NCI-H69 (cell line): ENCODE data around the gene BTF3.
A peak's percentile ranks its signal among the peaks of the same experiment; 100 is the strongest.
"Not testable (repeated sequence)": the region's sequence is repeated elsewhere in the genome, so short reads cannot be mapped to it uniquely, and the experiment has no call there.

Source experiments
- DNase-seq: peaks from one replicate; lab custom pipeline; 2025; lab: John Stamatoyannopoulos, UW

The BTF3 gene

DNA sequence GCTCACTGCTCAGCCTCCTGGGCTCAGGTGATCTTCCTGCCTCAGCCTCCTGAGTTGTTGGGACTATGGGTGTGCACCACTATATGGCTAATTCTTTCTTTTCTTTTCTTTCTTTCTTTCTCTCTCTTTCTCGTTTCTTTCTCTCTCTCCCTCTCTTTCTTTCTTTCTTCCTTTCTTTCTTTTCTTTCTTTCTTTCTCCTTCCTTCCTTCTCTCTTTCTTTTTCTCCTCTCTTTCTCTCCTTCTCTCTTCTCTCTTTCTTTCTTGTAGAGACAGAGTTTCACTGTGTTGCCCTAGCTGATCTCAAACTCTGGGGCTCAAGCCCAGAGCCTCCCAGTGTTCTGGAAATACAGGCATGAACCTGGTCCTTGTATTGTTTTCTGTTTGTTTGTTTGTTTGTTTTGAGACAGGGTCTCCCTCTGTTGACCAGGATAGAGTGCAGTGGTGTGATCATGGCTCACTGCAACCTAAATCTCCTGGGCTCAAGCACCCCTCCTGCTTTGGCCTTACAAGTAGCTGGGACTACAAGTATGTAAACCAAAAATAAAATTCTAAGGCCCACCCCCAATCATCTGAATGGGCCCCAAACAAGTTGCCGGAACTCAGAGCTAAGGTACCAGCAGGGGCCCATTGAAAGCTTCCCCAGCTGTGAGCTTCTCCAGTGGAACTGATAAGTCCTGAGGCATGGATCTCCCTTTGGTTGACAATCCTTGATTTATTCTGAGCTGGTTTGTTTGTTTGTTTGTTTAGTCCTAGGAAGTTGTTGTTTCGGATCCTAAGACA, 11.9 kb upstream of the BTF3 start:
- no peak for DNase-seq

DNA sequence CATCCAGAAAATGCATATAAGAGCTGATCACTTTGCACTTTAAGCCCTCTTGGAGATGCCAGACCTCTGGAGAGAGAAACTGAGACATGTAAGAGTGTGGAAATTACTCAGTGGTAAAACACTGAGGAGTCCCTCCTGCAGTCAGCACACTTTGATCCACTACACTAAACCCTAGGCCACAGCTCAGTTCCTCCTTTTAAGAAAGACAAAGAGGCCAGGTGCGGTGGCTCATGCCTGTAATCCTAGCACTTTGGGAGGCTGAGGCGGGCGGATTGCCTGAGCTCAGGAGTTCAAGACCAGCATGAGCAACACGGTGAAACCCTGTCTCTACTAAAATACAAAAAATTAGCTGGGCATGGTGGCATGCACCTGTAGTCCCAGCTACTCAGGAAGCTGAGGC, 11.0 kb upstream of the BTF3 start:
- DNase-seq = not testable (repeated sequence)

DNA sequence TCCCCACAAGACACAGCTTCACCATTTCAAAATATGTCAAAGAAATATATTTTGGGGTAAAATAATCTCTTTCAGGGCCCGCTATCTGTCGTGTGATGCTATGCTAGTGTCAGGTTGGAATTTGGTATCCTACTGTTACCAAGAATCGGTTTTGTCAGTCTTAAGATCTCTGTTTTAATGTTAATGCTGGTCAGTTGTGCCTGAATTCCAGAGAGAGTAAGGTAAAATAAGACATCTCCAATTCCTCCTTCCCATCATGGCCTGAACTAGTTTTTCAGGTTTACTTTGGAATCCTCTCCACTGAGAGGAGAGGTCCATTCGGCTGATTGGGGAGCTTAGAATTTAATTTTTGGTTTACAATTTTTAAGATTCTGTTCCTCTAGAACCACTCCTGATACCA, 10.4 kb upstream of the BTF3 start:
- no peak for DNase-seq

DNA sequence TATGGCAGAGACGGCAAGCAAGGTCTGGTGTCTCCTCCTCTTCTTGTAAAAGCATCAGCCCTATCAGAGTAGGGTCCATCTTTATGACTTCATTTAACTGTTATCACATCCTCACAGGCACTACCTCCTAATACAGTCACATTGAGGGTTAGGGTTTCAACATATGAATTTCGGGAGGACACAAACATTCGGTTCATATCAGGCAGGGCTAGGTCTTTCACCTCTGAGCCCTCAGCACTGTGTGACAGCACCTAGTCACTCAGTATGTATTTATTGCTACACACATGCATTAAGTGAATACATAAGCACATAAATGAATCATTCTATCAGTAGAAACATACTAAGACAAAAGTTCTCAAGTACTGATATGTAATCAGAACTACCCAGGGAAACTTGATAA, 9.4 kb upstream of the BTF3 start:
- no peak for DNase-seq

DNA sequence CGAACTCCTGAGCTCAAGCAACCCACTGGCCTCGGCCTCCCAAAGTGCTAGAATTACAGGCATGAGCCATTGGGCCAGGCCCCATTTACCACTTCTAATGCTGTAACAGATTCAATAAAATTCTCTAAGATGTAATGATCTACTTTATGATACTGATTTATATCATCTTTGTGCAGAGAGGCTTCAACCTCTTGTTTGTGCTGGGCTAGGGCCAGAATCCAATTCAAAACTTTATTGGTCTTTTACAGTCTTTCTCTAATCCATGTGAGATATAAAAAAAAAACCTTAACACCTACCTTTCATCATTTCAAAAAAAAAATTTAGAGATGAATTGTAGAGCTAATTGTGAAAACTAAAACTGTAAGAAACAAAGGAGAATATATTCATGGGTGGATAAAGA, 8.2 kb upstream of the BTF3 start:
- DNase-seq = no peak

DNA sequence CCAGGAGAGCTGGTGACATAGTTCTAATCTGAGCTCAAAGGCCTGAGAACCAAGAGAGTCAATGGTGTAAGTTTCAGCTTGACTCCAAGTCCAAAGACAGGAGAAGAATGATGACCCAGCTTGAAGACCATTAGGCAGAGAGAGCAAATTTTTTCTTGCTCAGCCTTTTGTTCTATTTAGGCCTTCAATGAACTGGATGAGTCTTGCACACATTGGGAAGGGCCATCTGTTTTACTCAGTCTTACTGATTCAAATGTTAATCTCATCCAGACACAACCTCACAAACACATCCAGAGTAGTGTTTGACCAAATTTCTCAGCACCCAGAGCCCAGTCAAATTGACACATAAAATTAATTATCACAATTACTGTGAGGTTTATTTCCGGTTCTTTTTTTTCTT, 7.1 kb upstream of the BTF3 start:
- DNase-seq = no peak

DNA sequence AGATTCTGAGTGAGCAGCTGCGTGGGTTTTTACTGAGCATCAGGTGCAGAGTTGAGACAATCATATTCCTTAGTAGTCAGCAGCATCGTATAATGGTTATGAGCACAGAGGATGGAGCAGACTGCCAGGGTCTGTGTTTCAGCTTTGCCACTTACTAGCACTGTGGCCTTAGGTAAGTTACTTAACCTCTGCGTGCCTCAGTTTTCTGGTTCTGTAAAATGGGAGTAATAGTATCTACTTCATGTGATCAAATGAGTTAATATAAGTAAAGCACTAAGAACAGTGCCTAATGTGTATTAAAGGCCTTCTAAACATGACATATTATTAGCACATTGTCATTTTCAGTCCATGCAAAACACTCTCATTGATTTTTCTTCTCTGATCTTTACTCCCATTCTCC, 4.8 kb upstream of the BTF3 start:
- no peak for DNase-seq

DNA sequence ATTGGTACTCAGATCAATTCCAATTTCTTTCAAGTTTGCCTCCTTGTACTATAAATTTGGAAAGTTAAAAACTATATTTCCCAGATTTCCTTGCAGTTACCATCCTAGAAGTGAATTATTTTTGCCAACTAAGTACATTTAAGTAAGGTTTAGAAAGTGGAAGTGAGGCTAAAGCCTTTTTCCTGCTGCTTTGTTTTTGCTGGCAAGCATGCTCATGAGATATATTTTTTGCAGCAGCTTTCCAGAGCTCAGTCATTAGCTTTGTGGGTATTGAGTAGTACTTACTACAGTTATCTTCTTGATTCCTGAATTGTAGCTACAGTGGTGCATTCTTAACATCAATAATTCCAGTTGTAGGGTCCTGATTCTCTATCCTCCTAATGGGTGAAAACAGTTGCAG, 3.5 kb upstream of the BTF3 start:
- no peak for DNase-seq

DNA sequence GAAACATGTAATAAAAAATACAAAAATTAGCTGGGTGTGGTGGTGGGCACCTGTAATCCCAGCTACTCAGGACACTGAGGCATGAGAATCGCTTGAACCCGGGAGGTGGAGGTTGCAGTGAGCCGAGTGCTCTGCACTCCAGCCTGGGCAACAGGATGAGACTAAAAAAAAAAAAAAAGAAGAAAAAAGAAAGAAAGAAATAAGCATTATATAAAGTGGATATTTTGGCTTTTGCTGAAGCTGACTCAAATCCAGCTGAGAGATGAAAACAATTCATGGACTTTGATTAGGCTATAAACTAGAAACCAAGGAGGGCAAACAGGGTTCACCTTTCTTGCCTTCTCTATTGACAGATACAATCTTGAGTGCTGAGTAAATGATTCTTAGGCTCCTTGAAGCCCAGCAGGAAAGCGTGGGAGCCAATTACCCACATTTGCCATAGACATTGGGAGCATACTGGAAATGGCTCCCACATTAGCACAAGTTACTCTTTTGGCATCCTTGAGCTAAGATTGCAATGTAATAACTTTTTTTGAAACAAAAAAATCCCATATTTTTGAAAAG, 2.4 kb upstream of the BTF3 start:
- DNase-seq = no peak

DNA sequence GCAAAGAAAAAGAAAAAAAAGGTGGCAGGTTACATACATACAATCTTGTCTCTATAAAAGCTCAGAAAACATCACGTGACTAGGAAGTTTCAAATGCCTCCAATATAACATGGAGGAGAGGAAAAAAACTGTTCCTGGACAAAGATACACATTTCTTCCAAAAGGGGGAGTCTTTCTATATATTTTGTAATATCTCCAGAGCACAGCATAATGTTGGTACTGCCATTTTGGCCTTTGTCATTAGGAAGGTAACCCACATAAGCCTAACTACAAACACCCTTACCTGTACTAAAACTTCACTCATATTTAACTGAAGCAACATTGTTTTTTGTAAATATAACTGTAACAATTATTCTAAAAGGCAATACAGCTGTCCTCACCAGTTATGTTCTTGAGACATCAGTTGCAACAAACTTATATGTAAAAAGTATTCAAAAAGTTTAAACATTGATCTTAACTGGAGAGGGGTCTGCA, 1.2 kb upstream of the BTF3 start:
- peak; percentile 88 for DNase-seq

DNA sequence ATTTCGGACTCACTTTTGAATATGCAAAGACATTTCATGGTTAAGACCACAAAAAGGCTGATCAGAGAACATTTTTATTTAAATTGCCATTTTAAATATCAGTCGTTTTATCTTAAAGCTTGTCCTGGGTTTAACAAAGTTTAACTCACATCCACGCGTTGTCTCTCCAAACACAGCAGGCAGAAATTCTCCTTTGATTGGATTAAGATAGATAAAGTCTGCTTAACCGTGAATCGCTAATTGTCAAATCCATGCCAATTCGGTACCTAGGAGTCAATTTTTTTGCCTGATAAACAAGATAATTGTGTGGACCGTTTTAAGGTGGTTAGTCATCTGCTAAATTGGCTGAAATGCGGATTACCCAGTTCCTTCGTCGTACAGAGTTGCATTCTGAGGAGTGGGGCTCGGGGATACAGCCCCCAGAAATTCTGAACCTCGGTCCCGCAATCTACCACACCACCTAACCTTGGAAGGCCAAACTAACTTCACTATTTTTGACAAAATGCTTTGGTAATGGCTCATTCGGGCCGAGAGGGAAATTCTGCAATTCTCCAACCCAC, 665 bp upstream of the BTF3 start:
- DNase-seq = peak; percentile 51

DNA sequence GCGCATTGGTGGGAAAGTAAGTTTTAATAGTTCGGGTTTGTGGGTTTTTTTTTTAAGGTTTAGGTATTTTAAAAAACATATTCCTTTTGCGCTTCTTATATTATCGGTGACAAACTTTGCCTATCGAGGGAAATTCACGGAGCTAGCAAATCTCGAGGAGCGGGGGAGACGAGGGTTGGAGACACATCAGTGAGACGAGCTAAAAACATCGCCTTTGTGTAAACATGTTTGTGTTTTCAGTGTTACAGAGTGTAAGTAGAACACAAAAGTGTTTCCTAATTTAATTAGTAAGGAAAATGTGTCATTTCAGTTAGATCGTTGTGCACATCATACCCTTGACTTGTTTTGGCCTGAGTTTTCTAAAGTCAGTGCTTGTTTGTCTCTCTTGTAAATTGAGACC, 945 bp downstream of the BTF3 start:
- no peak for DNase-seq

DNA sequence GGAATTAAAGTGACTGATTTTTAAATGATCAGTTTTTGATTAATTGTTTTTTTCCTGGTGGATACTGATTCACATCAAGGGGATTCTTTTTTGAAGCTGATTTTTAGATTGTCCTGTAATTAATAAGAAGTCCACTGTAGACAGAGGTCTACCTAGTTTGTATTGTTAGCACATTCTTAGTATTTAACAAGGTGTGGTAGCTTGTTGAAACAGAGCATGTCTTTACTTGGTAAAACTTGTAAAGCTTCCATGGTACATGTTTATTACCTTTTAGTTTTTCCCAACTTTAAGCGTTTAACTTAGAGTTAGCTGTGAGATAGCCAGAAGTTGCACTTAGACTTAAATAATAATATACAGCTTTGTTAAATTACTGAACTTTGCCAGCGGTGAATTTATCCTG, 1.5 kb downstream of the BTF3 start:
- no peak for DNase-seq

DNA sequence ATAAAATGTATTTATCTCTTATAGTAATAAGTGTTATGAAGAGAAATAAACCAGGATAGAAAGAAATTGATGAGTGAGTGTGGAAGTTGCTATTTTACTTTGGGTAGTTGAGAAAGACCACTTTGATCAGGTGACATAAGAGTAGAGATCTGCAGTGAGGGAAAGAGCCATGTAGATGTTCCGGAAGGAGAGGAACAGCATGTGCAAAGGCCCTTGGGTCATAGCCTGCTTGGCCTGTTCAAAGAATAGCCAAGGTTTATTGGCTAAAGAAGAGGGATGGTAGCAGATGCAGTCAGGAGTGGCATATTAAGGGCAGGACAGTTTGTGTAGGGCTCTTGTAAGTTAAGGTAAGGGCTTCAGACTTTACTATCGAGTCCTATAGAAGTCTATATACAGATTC, 3.2 kb downstream of the BTF3 start:
- no peak for DNase-seq

DNA sequence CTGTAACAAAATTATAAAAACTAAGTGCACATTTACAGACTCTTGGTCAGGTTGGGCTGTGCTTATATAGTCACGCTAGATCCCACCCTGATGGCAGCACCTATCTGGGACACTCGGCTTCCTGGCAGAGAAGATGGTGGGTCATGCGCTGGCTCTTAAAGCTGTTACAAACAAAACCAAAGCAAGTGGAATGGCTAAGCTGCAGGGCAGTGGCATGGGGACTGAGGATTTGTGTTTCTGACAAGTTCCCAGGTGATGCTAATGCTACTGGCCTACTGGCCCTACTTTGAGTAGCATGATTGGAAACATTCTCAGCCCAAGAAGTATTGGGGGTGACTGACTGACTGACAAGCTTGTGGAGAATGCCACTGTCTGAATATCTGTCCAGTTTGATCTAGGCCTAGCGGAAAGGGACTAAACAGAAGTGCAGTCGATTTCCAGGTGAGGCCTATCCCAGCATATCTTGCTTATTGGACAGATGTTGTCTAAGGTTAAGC, 8.3 kb downstream of the BTF3 start:
- DNase-seq = no peak

DNA sequence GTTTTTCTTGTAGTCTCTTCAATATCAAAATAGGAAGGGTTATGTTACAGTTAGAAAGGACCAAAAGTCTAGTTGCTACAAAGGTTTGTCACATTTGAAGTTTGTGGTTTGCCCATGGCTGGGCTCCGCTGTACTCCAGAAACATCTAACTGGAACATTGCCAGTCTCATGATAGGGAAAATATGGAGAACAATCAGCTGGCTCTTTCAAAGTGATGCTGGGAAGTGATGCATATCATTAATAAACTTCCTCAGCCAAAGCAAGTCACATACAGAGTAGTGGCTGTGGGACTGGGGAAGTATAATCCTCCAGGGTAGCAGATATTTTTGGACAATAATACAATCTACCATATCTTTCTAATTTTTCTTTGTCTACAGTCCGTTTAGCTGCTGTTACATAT, 8.8 kb downstream of the BTF3 start:
- no peak for DNase-seq

DNA sequence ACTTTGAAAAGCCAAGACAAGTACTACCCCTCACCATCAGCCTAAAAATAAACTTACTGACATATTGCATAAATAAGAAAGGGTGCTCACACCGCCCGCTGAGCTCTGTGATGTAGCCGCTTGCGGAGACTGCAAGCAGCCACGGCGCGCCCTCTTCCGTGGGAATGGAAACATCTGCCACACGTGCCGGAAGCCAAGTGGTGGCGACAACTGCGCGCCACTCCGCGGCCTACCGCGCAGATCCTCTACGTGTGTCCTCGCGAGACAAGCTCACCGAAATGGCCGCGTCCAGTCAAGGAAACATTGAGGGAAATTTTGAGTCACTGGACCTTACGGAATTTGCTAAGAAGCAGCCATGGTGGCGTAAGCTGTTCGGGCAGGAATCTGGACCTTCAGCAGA, 10.3 kb downstream of the BTF3 start:
- DNase-seq = not testable (repeated sequence)

DNA sequence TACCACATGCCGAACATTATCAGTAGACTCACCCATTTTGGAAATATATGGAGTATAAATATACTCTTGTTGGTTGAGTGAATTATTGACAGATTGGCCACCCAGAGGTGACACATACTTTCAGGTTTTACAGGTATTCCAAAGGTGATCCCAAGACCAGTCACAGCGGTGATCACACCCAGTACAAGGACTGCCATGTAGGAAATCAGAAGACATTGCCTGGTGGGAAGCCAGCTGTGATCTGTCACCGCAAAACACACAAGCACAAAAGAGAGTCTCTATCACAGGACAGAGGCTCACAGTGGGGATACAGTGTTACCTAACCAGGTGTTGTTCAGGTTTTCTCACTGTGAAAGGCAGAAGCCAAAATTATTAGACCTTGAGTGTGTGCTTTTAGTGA, 15.8 kb downstream of the BTF3 start:
- peak; percentile 76 for DNase-seq

DNA sequence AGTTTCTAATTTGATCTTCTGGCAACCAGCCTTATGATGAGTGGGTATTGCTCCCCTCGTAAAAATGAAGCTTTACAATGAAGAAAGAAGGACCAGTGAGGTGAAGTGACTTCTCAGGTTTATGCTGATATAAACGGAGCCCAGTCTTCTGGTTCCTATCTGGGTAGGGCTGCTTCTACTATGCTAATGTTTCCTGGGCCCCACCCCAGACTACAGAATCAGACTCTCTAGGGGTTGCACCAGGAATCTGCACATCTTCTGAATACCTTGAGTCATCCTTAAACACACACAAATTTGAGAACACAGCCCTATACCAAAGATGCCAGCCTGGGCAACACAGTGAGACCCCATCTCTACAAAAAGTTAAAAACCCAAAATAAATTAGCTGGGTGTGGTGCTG, 16.2 kb downstream of the BTF3 start:
- DNase-seq = no peak

DNA sequence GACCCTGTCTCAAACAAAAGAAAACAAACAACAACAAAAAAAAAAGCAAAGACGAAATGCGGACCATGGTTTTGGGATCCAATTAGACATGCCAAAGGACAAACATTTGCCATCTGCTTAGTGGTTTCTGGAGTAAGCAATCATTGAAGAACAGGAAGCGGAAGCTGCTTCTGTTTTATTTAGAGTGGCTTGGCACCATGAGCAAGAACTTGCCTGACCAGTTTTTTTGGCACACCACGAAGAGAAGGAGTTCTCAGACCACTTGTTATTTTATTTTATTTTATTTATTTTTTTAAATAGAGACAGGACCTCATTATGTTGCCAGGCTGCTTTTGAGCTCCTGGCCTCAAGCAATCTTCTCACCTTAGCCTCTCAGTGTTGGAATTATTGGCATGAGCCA, 17.0 kb downstream of the BTF3 start:
- DNase-seq = peak; percentile 66

DNA sequence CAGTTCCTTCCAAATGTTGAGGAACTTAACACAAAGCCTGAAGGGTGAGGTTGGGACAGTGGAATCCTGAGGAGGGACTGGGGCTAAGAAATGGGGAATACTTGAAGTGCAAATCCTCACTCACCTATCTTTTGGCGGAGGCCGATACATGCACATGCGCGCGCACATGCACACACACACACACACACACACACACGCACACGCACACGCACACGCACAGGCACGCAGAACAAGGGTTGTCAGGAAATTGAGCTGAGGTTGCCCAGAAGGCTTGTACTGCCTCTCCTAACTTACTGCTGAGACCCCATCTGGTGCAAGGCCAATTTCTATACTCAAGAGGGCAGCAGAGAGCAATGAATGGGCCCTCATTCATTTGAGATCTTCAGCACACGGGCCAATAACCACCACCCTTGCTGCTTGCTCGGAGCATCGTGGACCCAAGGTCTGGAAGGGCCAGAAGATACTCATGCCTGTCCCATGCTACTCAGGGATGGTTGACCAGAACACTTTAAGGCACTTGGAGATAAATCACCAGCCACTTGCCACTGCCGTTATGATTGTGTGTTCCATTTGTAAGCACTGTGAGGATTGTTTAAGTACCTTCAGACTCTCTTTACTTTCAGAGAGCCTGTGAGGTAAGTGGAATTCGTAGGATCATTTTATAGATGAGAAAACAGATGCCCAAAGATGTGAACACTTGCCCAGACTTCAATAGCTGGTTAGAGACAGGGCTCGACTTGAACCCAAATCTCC, 21.5 kb downstream of the BTF3 start:
- peak; percentile 88 for DNase-seq

DNA sequence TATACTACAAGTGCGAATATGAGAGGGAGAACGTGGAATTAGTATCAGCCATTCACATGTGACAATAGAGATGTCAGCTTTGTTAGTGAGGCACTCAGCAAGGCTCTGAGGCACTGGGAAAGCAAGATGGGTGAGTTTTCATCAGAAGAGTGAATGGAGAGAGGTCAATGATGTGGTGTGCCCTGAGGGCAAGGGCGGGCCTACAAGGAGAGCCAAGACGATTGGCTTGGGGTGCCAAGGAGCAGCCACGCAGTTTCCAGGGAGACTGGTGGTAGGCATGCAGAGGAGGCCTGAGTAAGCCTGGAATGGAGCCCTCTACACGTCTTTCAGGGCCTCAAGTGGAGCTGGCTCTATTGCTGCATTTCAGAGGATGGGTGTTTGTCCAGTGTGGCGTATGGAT, 24.7 kb downstream of the BTF3 start:
- peak; percentile 11 for DNase-seq

DNA sequence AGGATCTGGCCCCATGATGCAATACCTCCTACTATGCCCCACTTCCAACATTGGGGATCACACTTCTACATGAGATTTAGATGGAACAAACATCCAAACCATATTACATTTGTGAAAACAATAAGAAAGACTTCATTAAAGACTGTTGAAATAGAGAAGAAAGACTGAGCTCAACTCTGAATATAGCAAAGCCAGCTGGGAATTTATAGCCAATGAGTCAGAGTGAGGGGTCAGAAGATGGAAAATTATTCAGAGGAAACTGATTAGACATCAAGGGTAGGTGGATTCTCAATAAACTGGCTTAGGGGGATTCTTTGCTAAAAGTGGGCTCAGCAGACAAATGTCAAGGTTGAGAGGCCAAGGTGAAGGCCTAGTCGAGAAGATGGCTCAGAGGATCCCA, 25.6 kb downstream of the BTF3 start:
- DNase-seq = no peak
